Urinary bladder (tissue), 4 donors: ENCODE results near the gene OCSTAMP. TPM values are rescaled to one million over a fixed set of nuclear protein-coding genes. Genes with fewer than 3 reads are reported as not detected.

Experiments used
- DNase-seq: peaks from one replicate; pipeline ENCODE4 v3.0.0-alpha.2; 2015; ENCODE audit errors: extremely low spot score
- H3K27ac ChIP-seq: one replicate; pipeline ENCODE4 v1.5.1; 2013; ENCODE audit warnings: low read depth, mild to moderate bottlenecking, moderate library complexity
- H3K36me3 ChIP-seq: one replicate; pipeline ENCODE4 v1.6.1; 2013; ENCODE audit warnings: mild to moderate bottlenecking, moderate library complexity; ENCODE audit not compliant: insufficient read depth
- H3K4me1 ChIP-seq: one replicate; pipeline ENCODE4 v1.6.1; 2013; ENCODE audit warnings: mild to moderate bottlenecking, moderate library complexity; ENCODE audit not compliant: insufficient read depth
- H3K4me3 ChIP-seq: one replicate; pipeline ENCODE4 v1.5.1; 2013; ENCODE audit warnings: low read depth, low read length
- WGBS: extraction: QIAGEN DNeasy Blood & Tissue Kit; methylation state at CpG from one replicate; pipeline ENCODE4 v1.1.7; 2013; 5-methylcytosine and 5-hydroxymethylcytosine counted together
- polyA plus RNA-seq: library from polyadenylated mRNA; stranded (reverse); fragments of 200-250 nt; gene quantifications from one replicate; pipeline ENCODE4 v1.2.3, GENCODE V29; 2013
- total RNA-seq: library from RNA; depleted of rRNA; stranded (reverse); fragments of >200 nt; gene quantifications from one replicate; pipeline ENCODE4 v1.2.3, GENCODE V29; 2014
- donor health status: healthy with polysubstance abuse.
- donor health status: healthy.

The OCSTAMP gene, protein sequence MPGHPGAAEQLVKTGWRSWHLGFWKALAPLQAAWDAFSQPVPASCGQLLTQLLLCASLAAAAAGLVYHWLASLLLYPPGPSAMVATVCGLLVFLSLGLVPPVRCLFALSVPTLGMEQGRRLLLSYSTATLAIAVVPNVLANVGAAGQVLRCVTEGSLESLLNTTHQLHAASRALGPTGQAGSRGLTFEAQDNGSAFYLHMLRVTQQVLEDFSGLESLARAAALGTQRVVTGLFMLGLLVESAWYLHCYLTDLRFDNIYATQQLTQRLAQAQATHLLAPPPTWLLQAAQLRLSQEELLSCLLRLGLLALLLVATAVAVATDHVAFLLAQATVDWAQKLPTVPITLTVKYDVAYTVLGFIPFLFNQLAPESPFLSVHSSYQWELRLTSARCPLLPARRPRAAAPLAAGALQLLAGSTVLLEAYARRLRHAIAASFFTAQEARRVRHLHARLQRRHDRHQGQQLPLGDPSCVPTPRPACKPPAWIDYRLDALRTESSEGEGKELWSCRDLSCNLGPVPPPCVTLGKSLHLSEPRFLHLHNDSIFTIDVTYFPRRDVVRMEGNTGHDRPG
- total RNA-seq: not detected
- polyA plus RNA-seq: not detected

DNA sequence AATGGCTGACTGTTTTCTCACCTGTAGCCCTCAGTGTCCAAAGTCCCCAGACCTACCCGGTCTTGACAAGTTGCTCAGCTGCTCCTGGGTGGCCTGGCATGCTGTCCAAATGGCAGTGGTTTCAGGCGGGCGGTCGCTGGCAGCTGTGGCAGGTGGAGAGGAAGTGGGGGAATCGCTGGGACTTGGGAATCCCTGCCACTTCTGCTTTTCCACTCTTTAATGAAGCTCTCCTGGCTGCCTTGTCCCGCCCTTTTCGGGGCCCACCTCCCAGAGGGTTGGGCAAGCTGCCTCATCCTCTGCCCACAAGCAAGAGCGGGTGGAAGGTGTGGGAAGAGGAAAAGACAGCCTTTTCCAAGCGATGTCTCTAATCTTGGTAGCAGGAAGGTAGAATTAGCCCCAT lies at the start of gene OCSTAMP:
Gene OCSTAMP (minus strand): TSS at position 194 of the 400 bp plus-strand sequence. CDS start 94 bp downstream, at position 100.
- DNase-seq: no peak
- Histone ChIP-seq H3K4me3 (no peak within 1 kb of the TSS), H3K36me3 (no peaks in the 10 kb centered on the region), H3K27ac (no peak within 1 kb of the TSS), H3K4me1 (no peaks in the 10 kb centered on the region)
- 73% methylated on average over 9 of the region's 9 CpGs for WGBS

DNA sequence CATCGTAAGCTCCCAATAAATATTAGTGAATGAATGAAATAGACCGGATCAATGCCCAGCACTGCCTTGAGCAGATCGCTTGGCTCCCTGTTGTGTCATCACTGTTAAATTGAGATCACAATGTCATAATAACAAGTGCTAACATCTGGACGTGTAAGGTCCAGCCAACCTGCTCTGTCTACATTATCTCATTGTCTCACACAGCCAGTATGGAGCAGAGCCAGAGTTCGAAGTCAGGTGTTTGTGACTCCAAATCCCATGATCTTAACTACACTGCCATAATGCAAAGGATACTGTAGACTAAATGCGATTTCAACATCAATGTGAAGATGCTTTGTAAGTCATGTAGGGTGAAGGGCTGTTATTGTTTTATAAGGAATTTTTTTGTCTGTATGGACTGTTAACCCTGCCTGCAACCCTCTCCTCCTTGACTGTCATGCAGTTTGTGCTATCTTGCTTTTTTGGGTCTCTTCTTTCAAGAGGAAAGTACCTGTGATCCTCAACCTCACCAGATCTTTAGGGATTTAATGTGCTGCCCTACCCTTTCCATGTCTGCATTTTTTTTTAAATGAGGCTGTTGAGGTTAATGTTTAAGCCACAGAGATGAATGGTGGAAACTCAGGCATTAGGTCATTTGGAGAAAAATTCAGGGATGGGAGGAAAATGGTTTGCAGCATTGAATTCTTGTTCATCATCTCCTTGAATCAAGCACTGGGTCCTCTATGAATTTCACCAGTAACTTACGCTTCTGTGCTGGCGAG lies 49.0 kb upstream of the OCSTAMP start:
- no peak overlapping the region for H3K4me3 ChIP-seq
- no peak overlapping the region for H3K27ac ChIP-seq
- no peak for DNase-seq
- no peaks in the 10 kb centered on the region for H3K36me3 ChIP-seq
- no peaks in the 10 kb centered on the region for H3K4me1 ChIP-seq
- WGBS: 88% methylated on average over 8 of the region's 8 CpGs

- 88% methylated on average over 8 of the region's 8 CpGs for WGBS
- DNase-seq: no peak
- Histone ChIP-seq H3K4me1 (no peaks in the 10 kb centered on the region), H3K4me3 (no peak overlapping the region), H3K36me3 (no peaks in the 10 kb centered on the region), H3K27ac (no peak overlapping the region)
These were observed 45.5 kb upstream of the OCSTAMP start for GRCh38 chr20:46595933-46596332.

GRCh38 chr20:46594725-46595124 lies 44.3 kb upstream of the OCSTAMP start:
- no peaks in the 10 kb centered on the region for H3K4me1 ChIP-seq
- 41% methylated on average over 2 of the region's 2 CpGs for WGBS
- no peak for DNase-seq
- H3K4me3 ChIP-seq: no peak overlapping the region
- H3K27ac ChIP-seq: no peak overlapping the region
- no peaks in the 10 kb centered on the region for H3K36me3 ChIP-seq

DNA sequence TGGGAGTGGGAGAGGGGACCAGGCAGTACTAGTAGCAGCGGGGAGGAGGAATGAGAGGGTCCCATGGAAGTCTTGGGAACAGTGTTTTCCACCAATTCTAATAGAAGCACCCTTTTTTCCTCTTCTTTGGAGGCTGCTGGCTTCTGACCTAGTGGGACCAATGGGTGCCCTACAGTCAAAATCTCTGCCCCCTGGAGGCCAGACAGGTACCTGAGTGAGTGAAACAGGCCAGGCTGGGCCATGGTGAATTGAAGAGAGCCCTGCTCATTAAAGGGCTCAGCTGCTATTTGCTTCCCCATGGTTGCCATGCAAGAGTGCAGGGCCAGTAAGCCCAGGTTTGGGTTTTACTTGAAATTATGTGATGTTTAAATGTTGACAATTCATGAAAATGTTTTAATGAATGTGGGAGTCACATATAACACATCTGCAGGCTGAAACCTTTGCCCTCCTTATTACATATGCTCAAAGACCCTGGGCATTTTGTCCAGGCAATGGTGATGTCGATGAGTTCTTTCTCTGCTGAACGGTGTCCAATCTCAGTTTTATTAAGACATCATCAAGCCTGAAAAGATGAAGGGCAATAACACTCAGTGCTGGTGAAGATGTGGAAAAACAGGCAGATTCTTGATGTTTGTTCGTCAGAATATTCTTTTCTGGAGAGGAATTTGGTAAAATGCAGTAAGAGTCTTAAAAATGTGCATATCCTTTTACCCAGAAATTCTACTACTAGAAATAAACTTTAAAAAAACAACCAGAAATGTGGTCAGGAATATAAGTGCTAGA lies 42.3 kb upstream of the OCSTAMP start:
- H3K4me3 ChIP-seq: no peak overlapping the region

GRCh38 chr20:46590443-46590842 lies 40.0 kb upstream of the OCSTAMP start:
- 24% methylated on average over 1 of the region's 1 CpG for WGBS
- Histone ChIP-seq H3K36me3 (no peaks in the 10 kb centered on the region), H3K4me1 (no peaks in the 10 kb centered on the region), H3K4me3 (no peak overlapping the region), H3K27ac (no peak overlapping the region)
- DNase-seq: peak; percentile 25

More for the DNA sequence above, 42.3 kb upstream of the OCSTAMP start:
- Histone ChIP-seq H3K36me3 (no peaks in the 10 kb centered on the region), H3K4me1 (no peaks in the 10 kb centered on the region), H3K27ac (no peak overlapping the region)
- WGBS: 96% methylated on average over 4 of the region's 4 CpGs
- no peak for DNase-seq

GRCh38 chr20:46588532-46589511 lies 38.4 kb upstream of the OCSTAMP start:
- H3K4me1 ChIP-seq: no peaks in the 10 kb centered on the region
- no peak overlapping the region for H3K4me3 ChIP-seq
- WGBS: 83% methylated on average over 14 of the region's 14 CpGs
- DNase-seq: no peak
- no peaks in the 10 kb centered on the region for H3K36me3 ChIP-seq
- no peak overlapping the region for H3K27ac ChIP-seq

- Histone ChIP-seq H3K4me1 (no peaks in the 10 kb centered on the region), H3K27ac (no peak overlapping the region), H3K36me3 (no peaks in the 10 kb centered on the region), H3K4me3 (no peak overlapping the region)
- no peak for DNase-seq
- 81% methylated on average over 7 of the region's 7 CpGs for WGBS
These were observed 37.5 kb upstream of the OCSTAMP start for GRCh38 chr20:46587986-46588385.

DNA sequence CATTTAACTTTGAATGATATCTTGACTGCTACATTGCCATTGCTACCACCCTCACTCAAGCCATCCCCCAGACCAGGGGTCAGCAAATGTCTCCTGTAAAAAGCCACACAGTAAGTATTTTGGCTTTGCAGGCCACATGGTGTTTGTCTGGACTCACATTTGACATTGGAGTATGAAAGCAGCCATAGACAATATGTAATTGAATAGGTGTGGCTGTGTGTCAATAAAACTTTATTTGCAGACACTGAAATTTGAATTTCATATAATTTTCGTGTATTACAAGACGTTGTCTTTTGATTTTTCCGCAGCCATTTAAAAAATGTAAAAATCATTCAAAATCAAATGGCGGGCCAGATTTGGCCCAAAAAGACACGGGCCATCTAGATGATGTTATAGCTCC lies 36.3 kb upstream of the OCSTAMP start:
- 95% methylated on average over 5 of the region's 5 CpGs for WGBS

DNA sequence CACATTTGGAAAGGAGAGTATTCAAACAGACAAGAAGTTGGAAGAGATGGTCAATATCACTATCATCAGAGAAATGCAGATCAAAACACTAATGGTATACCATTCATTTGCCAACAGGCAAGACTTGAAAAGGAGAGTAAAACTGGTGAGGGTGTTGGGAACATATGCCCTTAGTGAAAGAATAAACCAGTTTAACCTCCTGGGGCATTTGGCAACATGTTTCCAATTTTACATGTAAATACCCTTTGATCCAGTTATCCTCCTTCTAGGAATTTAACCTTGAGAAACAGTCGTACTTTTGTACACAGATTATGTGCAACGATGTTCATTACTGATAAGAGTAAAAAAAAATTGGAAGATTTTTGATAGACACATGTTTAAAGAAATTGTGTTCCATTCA lies 34.1 kb upstream of the OCSTAMP start:
- Histone ChIP-seq H3K4me1 (no peaks in the 10 kb centered on the region), H3K36me3 (no peaks in the 10 kb centered on the region), H3K27ac (no peak overlapping the region), H3K4me3 (no peak overlapping the region)
- 45% methylated on average over 2 of the region's 2 CpGs for WGBS
- DNase-seq: no peak

More for the DNA sequence above, 36.3 kb upstream of the OCSTAMP start:
- Histone ChIP-seq H3K36me3 (no peaks in the 10 kb centered on the region), H3K27ac (no peak overlapping the region), H3K4me3 (no peak overlapping the region), H3K4me1 (no peaks in the 10 kb centered on the region)
- no peak for DNase-seq

- no peaks in the 10 kb centered on the region for H3K4me1 ChIP-seq
- no peak overlapping the region for H3K4me3 ChIP-seq
- WGBS: 68% methylated on average over 17 of the region's 17 CpGs
- H3K27ac ChIP-seq: no peak overlapping the region
- DNase-seq: no peak
- H3K36me3 ChIP-seq: no peaks in the 10 kb centered on the region
These were observed 33.2 kb upstream of the OCSTAMP start for GRCh38 chr20:46583411-46584214.

GRCh38 chr20:46582648-46583047 lies 32.2 kb upstream of the OCSTAMP start:
- Histone ChIP-seq H3K36me3 (no peaks in the 10 kb centered on the region), H3K4me3 (no peak overlapping the region), H3K27ac (no peak overlapping the region), H3K4me1 (no peaks in the 10 kb centered on the region)
- 89% methylated on average over 5 of the region's 5 CpGs for WGBS
- DNase-seq: no peak
